Suprapubic skin (tissue), 4 donors: Measurements from ENCODE around the gene TMEM242. TPM values are rescaled to one million over a fixed set of nuclear protein-coding genes. Genes with fewer than 3 reads are reported as not detected.

Source experiments
- DNase-seq, 2 donors: peaks; one replicate each; pipeline ENCODE4 v3.0.0-alpha.2; 2019; ENCODE audit warnings: low spot score in 2 of 2
- H3K27ac ChIP-seq: fragments of 200-600 bp; sonication (generic); one replicate; pipeline ENCODE4 v1.5.1; 2019
- H3K27me3 ChIP-seq: fragments of 200-600 bp; sonication (generic); one replicate; pipeline ENCODE4 v1.5.1; 2019
- H3K36me3 ChIP-seq: fragments of 200-600 bp; sonication (generic); one replicate; pipeline ENCODE4 v1.5.1; 2019
- H3K4me1 ChIP-seq: fragments of 200-600 bp; sonication (generic); one replicate; pipeline ENCODE4 v1.5.1; 2019
- H3K4me3 ChIP-seq: fragments of 200-600 bp; sonication (generic); one replicate; pipeline ENCODE4 v1.5.1; 2019; ENCODE audit warnings: mild to moderate bottlenecking
- H3K9me3 ChIP-seq: fragments of 200-600 bp; sonication (generic); one replicate; pipeline ENCODE4 v1.5.1; 2019
- EP300 ChIP-seq: sonication (generic); formaldehyde crosslinking; IDR thresholded peaks from one replicate; pipeline ENCODE4 v1.6.1; 2017; ENCODE audit warnings: antibody characterized with exemption
- POLR2A ChIP-seq, 2 donors: fragments of 450-650 bp; IDR thresholded peaks; one replicate each; pipeline ENCODE4 v1.6.1; 2017; ENCODE audit warnings: antibody characterized with exemption in 2 of 2, mild to moderate bottlenecking in 2 of 2, moderate library complexity in 2 of 2
- POLR2AphosphoS5 ChIP-seq, 3 donors: sonication (generic); formaldehyde crosslinking; IDR thresholded peaks; one replicate each; pipeline ENCODE4 v1.6.1; 2017; ENCODE audit warnings: antibody characterized with exemption in 3 of 3
- WGBS: methylation state at CpG from one replicate; pipeline ENCODE4 v1.1.5; 2018; 5-methylcytosine and 5-hydroxymethylcytosine counted together
- total RNA-seq, 4 donors: library from RNA; depleted of rRNA; stranded (reverse); fragments of >200 nt; gene quantifications; one replicate each; pipeline ENCODE4 v1.1.0, GENCODE V29; 2016
- TF ChIP-seq, protein P1 (sequence below), 2 donors: fragments of 200-600 bp in 1 of 2; fragments of 450-650 bp in 1 of 2; sonication (generic) in 1 of 2; IDR thresholded peaks; one replicate each; pipeline ENCODE4 v1.5.1; 2016 to 2019; ENCODE audit warnings: antibody characterized with exemption in 2 of 2, mild to moderate bottlenecking in 1 of 2, moderate library complexity in 1 of 2

TMEM242 gene
- total RNA-seq, 4 donors from 2014 or later, result 3.9 to 5.7 (median 4.6) TPM

GRCh38 chr6:157304899-157305663, 18.2 kb downstream of the TMEM242 start:
- peak overlapping the region; percentile 64 for H3K27ac ChIP-seq
- H3K4me3 ChIP-seq, result peak overlapping the region; percentile 25
- 67% methylated on average over 12 of the region's 12 CpGs for WGBS
- H3K36me3 ChIP-seq, result no peaks in the 10 kb centered on the region
- no peaks in the 10 kb centered on the region for H3K27me3 ChIP-seq
- H3K9me3 ChIP-seq, result no peaks in the 10 kb centered on the region
- H3K4me1 ChIP-seq, result peaks cover 18% of the 10 kb centered on the region
- TF ChIP-seq POLR2A (IDR thresholded peaks at IDR 0.05) (no peak), POLR2AphosphoS5 (IDR thresholded peaks at IDR 0.05) (no peak), EP300 (no peak)
- TF ChIP-seq, protein P1, sequence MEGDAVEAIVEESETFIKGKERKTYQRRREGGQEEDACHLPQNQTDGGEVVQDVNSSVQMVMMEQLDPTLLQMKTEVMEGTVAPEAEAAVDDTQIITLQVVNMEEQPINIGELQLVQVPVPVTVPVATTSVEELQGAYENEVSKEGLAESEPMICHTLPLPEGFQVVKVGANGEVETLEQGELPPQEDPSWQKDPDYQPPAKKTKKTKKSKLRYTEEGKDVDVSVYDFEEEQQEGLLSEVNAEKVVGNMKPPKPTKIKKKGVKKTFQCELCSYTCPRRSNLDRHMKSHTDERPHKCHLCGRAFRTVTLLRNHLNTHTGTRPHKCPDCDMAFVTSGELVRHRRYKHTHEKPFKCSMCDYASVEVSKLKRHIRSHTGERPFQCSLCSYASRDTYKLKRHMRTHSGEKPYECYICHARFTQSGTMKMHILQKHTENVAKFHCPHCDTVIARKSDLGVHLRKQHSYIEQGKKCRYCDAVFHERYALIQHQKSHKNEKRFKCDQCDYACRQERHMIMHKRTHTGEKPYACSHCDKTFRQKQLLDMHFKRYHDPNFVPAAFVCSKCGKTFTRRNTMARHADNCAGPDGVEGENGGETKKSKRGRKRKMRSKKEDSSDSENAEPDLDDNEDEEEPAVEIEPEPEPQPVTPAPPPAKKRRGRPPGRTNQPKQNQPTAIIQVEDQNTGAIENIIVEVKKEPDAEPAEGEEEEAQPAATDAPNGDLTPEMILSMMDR (IDR thresholded peaks at IDR 0.05), result no peak
- DNase-seq, result no peak

- no peak overlapping the region for H3K4me3 ChIP-seq
- no peak for DNase-seq
- H3K27ac ChIP-seq, result no peak overlapping the region
- H3K36me3 ChIP-seq, result peaks cover 3% of the 10 kb centered on the region
- peaks cover 26% of the 10 kb centered on the region for H3K4me1 ChIP-seq
- TF ChIP-seq POLR2AphosphoS5 (IDR thresholded peaks at IDR 0.05) (no peak), EP300 (no peak), POLR2A (IDR thresholded peaks at IDR 0.05) (no peak)
- TF ChIP-seq, protein P1 (IDR thresholded peaks at IDR 0.05), result no peak
- H3K9me3 ChIP-seq, result no peaks in the 10 kb centered on the region
- no peaks in the 10 kb centered on the region for H3K27me3 ChIP-seq
- WGBS, result 59% methylated on average over 4 of the region's 4 CpGs
Measured at GRCh38 chr6:157302736-157303135, 20.6 kb downstream of the TMEM242 start.

- no peak for TF ChIP-seq EP300
- TF ChIP-seq POLR2A (IDR thresholded peaks at IDR 0.05), result no peak
- TF ChIP-seq, protein P1 (IDR thresholded peaks at IDR 0.05), result no peak
- no peak for TF ChIP-seq POLR2AphosphoS5 (IDR thresholded peaks at IDR 0.05)
- Histone ChIP-seq H3K4me1 (peaks cover 24% of the 10 kb centered on the region), H3K27me3 (no peaks in the 10 kb centered on the region), H3K4me3 (no peak overlapping the region), H3K9me3 (no peaks in the 10 kb centered on the region), H3K27ac (no peak overlapping the region), H3K36me3 (peaks cover 3% of the 10 kb centered on the region)
- 92% methylated on average over 12 of the region's 12 CpGs for WGBS
- DNase-seq, result no peak
Measured at GRCh38 chr6:157300436-157300835, 22.9 kb downstream of the TMEM242 start.

DNA sequence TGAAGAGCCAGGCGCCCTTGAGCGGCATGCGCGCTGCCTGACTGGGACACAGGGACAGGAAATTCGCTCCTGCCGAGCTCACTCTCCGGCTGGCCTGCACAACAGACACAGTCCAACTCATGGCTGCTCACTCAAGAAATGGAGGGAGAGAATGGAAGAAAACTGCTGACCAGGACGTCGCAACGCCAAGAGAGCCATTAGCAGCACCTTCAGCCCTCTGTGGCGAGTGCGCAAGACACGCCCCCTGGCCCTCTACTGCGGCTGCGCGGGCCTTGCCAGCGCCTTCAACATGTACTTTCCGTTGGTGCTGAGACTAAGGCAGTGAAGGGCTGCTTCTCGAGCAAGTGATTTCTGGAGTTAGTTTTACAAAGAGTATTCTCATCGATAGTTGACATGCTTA, 23.3 kb downstream of the TMEM242 start:
- H3K27ac ChIP-seq, result no peak overlapping the region
- H3K4me3 ChIP-seq, result no peak overlapping the region
- H3K27me3 ChIP-seq, result no peaks in the 10 kb centered on the region
- WGBS, result 98% methylated on average over 10 of the region's 20 CpGs
- no peaks in the 10 kb centered on the region for H3K9me3 ChIP-seq
- H3K4me1 ChIP-seq, result peaks cover 20% of the 10 kb centered on the region
- H3K36me3 ChIP-seq, result peaks cover 3% of the 10 kb centered on the region
- TF ChIP-seq, protein P1 (IDR thresholded peaks at IDR 0.05), result no peak
- TF ChIP-seq POLR2AphosphoS5 (IDR thresholded peaks at IDR 0.05), result no peak
- TF ChIP-seq POLR2A (IDR thresholded peaks at IDR 0.05), result no peak
- TF ChIP-seq EP300, result no peak
- DNase-seq, result no peak

- Histone ChIP-seq H3K36me3 (peaks cover 3% of the 10 kb centered on the region), H3K4me3 (no peak overlapping the region), H3K9me3 (no peaks in the 10 kb centered on the region), H3K4me1 (peaks cover 11% of the 10 kb centered on the region), H3K27me3 (no peaks in the 10 kb centered on the region), H3K27ac (no peak overlapping the region)
- 53% methylated on average over 9 of the region's 9 CpGs for WGBS
- DNase-seq, result no peak
- no peak for TF ChIP-seq POLR2AphosphoS5 (IDR thresholded peaks at IDR 0.05)
- TF ChIP-seq POLR2A (IDR thresholded peaks at IDR 0.05), result no peak
- TF ChIP-seq EP300, result no peak
- TF ChIP-seq, protein P1 (IDR thresholded peaks at IDR 0.05), result no peak
Measured at GRCh38 chr6:157298216-157298724, 25.0 kb downstream of the TMEM242 start.
